Stimulated activated CD4-positive, alpha-beta T cell treated with anti-CD3 and anti-CD28 coated beads, Interleukin-12 subunit alpha, Interleukin-12 subunit beta, amount 100 ng/mL, for 24 hours (primary cell): Measurements from ENCODE around the gene NR2C1.
"Not testable (repeated sequence)": the region's sequence is repeated elsewhere in the genome, so short reads cannot be mapped to it uniquely, and the experiment has no call there.

Experiments
- DNase-seq, 2 experiments: peaks; one replicate each; pipeline ENCODE4 v3.0.0-alpha.2; 2020; ENCODE audit warnings: low read depth in 2 of 2

NR2C1 gene

GRCh38 chr12:95002754-95003153, 70.7 kb downstream of the NR2C1 start:
- DNase-seq: no peak

GRCh38 chr12:94998326-94998725, 75.1 kb downstream of the NR2C1 start:
- no peak for DNase-seq

DNA sequence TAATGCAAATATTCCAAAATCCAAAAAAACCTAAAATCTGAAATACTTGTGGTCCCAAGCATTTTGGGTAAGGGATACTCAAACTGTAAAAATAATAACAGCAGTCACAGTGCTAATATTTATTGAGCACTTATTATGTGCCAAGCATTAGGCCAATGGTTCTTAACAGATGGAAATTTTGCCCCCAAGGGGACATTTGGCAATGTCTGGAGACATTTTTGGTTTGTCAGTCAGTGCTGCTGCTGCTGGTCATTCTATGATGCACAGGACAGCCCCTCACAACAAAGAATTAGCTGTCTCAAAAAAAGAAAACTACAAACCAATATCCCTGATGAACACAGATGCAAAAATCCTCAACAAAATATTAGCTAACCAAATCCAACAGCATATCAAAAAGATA, 75.7 kb downstream of the NR2C1 start:
- no peak for DNase-seq

DNA sequence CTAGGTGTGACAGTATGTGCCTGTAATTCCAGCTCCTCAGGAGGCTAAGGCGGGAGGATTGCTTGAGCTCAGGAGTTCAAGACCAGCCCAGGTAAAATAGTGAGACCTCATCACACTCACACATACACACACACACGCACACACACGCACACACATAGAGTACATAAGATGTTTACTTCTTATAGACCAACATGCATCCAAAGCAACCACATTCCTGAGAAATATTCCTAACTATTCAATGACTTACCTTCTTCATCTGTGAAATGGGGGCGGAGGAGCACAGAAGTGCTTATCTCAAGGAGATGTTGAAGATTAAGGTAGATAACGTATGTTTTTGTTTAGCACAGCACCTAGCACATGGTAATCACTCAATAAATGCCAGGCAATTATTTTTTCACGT, 76.4 kb downstream of the NR2C1 start:
- no peak for DNase-seq

DNA sequence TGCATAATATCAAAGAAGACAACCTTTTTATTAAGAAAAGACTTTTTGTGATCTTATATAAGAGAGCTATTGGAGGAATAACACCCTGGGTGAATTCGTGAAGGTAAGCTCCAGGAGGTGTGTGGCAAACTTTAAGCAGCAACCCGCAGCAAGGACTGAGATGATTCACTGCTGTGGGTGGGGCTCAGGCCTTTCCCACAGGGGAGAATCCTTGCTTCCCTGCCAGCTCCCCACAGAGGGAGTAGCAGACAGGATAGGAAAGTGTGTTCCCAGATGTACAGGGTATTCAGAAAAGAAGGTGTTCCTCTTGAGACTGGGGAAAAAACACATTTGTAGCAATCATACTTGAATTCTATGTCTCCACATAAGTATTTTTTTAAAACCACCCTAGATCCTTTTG, 79.1 kb downstream of the NR2C1 start:
- DNase-seq: no peak

- DNase-seq: not testable (repeated sequence)
These were observed 79.6 kb downstream of the NR2C1 start for GRCh38 chr12:94993855-94994254.

GRCh38 chr12:94990222-94990621, 83.2 kb downstream of the NR2C1 start:
- DNase-seq: no peak

DNA sequence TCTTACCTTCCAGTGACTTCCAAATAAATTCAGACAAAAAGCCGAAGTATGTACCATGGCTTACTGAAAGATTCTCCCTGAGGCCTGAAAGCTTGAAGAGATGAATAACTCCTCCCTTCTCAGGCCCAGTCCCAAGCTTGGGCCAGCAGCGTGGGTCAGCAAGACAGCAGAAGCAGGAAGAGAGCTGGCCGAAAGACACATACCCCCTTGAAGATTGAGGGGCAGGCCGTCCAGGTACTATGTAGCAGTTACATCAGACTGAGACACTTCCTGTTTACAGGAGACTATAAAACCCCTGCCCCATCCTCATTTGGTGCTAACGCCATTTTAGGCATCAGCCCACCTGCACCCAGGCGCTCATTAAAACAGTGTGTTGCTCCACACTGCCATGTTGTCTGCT, 84.9 kb downstream of the NR2C1 start:
- no peak for DNase-seq

DNA sequence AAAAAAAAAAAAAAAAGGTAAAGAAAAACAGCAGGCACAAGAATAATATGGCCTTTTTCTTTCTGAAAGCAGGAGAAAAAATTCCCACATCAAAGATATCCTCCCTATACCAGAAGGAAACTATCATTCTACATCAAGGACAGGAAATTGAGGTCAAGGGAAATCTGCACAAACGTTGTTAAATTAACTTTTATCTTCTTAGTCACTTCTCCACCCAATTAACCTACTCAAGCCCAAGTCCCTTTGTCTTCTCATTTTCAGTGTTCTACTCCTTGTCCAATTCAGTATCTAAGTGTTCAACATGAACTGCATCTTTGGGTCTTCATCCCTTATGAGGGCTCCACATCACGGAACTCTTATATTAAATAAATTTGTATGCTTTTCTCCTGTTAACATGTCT, 85.6 kb downstream of the NR2C1 start:
- no peak for DNase-seq

- DNase-seq: no peak
These were observed 86.2 kb downstream of the NR2C1 start for GRCh38 chr12:94987076-94987669.

GRCh38 chr12:94985099-94985498, 88.3 kb downstream of the NR2C1 start:
- DNase-seq: not testable (repeated sequence)

DNA sequence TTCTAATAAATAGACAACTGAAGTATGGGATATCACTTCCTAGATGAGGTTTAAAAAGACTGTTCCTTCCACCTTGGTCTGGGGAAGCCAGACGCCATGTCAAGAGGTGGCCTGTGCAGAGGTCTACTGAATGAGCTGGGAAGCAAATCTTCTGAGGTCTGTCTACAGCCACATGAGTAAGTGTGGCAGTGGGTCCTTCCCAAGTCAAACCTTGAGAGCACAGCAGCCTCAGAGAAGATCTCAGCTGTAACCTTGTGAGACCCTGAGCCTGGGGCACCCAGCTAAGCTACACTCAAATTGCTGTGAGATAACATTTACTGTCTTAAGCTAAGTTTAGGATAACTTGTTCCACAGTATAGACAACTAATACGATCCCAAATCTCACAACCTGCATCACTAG, 90.1 kb downstream of the NR2C1 start:
- DNase-seq: no peak

- no peak for DNase-seq
These were observed 91.0 kb downstream of the NR2C1 start for GRCh38 chr12:94982456-94982855.

DNA sequence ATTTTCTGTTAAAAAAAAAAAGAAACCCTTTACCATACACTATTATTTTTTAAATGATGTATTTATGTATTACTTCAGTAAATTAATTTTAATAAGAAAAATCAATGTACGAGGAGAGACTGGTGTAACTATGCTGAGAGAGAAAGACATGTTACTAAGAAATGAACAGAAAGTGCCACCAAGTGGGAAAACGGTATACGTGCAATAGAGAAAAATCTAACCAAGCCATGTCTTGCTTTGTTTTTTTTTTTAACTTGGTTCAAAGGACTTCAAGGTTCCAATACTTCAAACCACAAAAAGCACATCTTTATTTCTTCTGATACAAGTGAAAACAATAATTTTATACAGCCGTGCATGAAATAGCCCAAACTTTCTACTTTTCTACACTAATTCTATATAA, 92.8 kb downstream of the NR2C1 start:
- no peak for DNase-seq

DNA sequence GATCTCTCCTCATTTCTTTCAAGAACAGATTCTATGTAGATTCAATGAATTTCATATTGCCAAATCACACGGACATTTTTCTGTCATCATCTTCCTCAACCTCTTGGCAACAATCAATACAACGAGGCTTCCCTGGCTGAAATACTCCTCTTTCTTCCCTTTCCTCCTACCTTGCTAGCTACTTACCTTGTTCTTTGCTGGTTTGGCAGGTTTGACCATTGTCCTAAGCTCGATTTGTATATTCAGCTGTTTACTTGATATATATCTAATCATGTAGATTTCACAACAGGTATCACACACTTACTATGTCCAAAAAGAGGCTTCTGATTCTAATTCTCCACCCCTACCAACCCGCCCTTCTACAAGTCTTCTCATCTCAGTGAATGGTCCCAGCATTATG, 93.5 kb downstream of the NR2C1 start:
- no peak for DNase-seq

GRCh38 chr12:94977766-94978468, 95.5 kb downstream of the NR2C1 start:
- no peak for DNase-seq

DNA sequence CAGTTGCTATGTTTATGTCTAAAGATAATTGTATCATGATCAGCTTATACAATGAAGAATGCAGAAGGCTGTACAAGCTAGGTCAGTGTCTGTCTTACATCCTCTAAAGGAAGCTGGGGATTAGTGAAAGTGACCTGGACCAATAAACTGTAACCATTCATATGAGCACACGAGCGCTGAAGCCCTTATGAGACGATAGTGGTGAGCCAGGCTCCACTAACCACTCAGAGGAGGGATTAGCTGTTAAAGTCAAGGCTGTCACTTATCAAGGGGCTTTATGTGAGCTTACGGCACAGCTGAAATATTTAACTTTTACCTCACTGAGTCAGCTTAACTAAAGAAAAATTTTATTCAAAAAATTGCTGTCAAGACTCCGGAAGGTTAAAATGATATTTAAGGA, 100.2 kb downstream of the NR2C1 start:
- no peak for DNase-seq

GRCh38 chr12:94972795-94973194, 100.6 kb downstream of the NR2C1 start:
- no peak for DNase-seq

DNA sequence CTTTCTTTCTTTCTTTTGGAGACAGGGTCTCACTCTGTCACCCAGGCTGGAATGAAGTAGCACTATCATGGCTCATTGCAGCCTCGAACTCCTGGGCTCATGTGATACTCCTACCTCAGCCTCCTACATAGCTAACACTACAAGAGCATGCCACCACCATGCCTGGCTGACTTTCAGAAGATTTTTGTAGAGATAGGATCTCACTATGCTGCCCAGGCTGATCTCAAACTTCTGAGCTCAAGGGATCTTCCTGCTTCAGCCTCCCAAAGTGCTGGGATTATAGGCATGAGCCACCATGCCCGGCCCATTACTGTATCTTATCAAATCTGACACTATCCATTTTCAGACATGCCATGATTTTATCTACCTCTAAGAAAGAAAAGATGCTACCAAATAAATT, 101.5 kb downstream of the NR2C1 start:
- no peak for DNase-seq

DNA sequence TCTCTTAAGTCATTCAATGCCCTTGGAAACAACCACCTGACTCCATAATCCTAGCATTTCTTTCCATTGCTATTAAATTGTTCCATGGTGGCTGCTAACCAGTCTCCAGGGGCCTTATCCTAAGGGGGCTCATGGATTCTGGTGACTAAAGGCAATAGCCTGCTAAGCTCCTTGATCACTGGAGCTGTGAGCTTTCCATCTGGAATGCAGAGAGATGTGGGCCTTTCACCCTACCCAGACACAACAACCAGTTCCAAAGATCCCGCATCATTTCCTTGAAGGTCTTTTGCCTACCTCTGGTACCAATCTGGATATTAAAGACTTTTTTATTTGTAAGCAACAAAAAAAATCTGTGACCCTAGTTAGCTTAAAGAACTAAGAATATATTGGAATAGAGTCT, 102.9 kb downstream of the NR2C1 start:
- no peak for DNase-seq
